SHP77 treated with DMSO at 0.1 percent for 48 hours (cell line): ENCODE measurements around the gene IQSEC1.

Experiments
- DNase-seq: peaks from one replicate; lab custom pipeline; 2025; lab: John Stamatoyannopoulos, UW

The IQSEC1 gene

GRCh38 chr3:13047296-13048165 is 25.7 kb downstream of the IQSEC1 start:
- DNase-seq: no peak

- DNase-seq: no peak
Observed at GRCh38 chr3:13046569-13047274, 26.5 kb downstream of the IQSEC1 start.

- DNase-seq: no peak
Observed at GRCh38 chr3:13045904-13046568, 27.2 kb downstream of the IQSEC1 start.

GRCh38 chr3:13045241-13045903 is 27.9 kb downstream of the IQSEC1 start:
- no peak for DNase-seq

- DNase-seq: no peak
Observed at GRCh38 chr3:13044496-13045240, 28.6 kb downstream of the IQSEC1 start.

GRCh38 chr3:13043656-13044055 is 29.6 kb downstream of the IQSEC1 start:
- DNase-seq: no peak

- no peak for DNase-seq
Observed at GRCh38 chr3:13042715-13043271, 30.4 kb downstream of the IQSEC1 start.

GRCh38 chr3:13042127-13042701 is 31.0 kb downstream of the IQSEC1 start:
- no peak for DNase-seq

GRCh38 chr3:13041113-13041776 is 32.0 kb downstream of the IQSEC1 start:
- no peak for DNase-seq

GRCh38 chr3:13040361-13041074 is 32.7 kb downstream of the IQSEC1 start:
- DNase-seq: no peak

GRCh38 chr3:13039213-13039896 is 33.9 kb downstream of the IQSEC1 start:
- DNase-seq: no peak

- no peak for DNase-seq
Observed at GRCh38 chr3:13037458-13038117, 35.6 kb downstream of the IQSEC1 start.

GRCh38 chr3:13034861-13035260 is 38.4 kb downstream of the IQSEC1 start:
- DNase-seq: no peak

GRCh38 chr3:13034109-13034800 is 39.0 kb downstream of the IQSEC1 start:
- no peak for DNase-seq

- DNase-seq: no peak
Observed at GRCh38 chr3:13032206-13032605, 41.0 kb downstream of the IQSEC1 start.

GRCh38 chr3:13031621-13032020 is 41.6 kb downstream of the IQSEC1 start:
- no peak for DNase-seq

- DNase-seq: no peak
Observed at GRCh38 chr3:13030684-13031083, 42.5 kb downstream of the IQSEC1 start.
